Activated CD4-positive, alpha-beta T cell treated with anti-CD3 and anti-CD28 coated beads, Interleukin-2, amount 10 ng/mL, durations not matched to agents 24 days and 14 days (primary cell): ENCODE results near the gene CERS1. TPM values are rescaled to one million over a fixed set of nuclear protein-coding genes. Genes with fewer than 3 reads are reported as not detected.

Experiments used
- DNase-seq: peaks from one replicate; pipeline ENCODE4 v3.0.0; 2022
- H3K27ac Mint-ChIP-seq: one replicate; pipeline ENCODE4 v1.8.0; 2022; ENCODE audit warnings: mild to moderate bottlenecking, mixed read lengths
- H3K27me3 Mint-ChIP-seq: one replicate; pipeline ENCODE4 v1.8.0; 2022; ENCODE audit warnings: mixed read lengths
- H3K36me3 Mint-ChIP-seq: one replicate; pipeline ENCODE4 v1.8.0; 2022; ENCODE audit warnings: low read depth, mild to moderate bottlenecking, mixed read lengths
- H3K4me1 Mint-ChIP-seq: one replicate; pipeline ENCODE4 v1.8.0; 2021; ENCODE audit warnings: mixed read lengths
- H3K4me3 Mint-ChIP-seq: one replicate; pipeline ENCODE4 v1.8.0; 2022; ENCODE audit warnings: mild to moderate bottlenecking, moderate library complexity, mixed read lengths
- H3K9me3 Mint-ChIP-seq: one replicate; pipeline ENCODE4 v1.8.0; 2021; ENCODE audit warnings: mixed read lengths
- intact Hi-C: fragments of 100-400 bp; cut with micrococcal nuclease; formaldehyde crosslinking; loops from one replicate; pipeline ENCODE4 v1.15.1; 2023
- total RNA-seq: library from RNA; stranded (reverse); gene quantifications from 2 replicates; pipeline ENCODE4 v1.2.3, GENCODE V29; 2022

CERS1 gene
- total RNA-seq, 1 donor from 2014 or later = 0.23 TPM

- Mint-ChIP-seq H3K27ac (no peak overlapping the region), H3K36me3 (peaks cover 38% of the 10 kb centered on the region), H3K4me1 (peaks cover 2% of the 10 kb centered on the region), H3K4me3 (no peak overlapping the region), H3K9me3 (no peaks in the 10 kb centered on the region), H3K27me3 (peaks cover 3% of the 10 kb centered on the region)
- intact Hi-C loops = loop anchor here (10.0 kb wide), 1 partner anchor 81 kb away; no protein-coding TSS in a partner anchor
- DNase-seq = peak; percentile 89
These were observed 29.8 kb downstream of the CERS1 start for GRCh38 chr19:18865973-18866799.

GRCh38 chr19:18865106-18865972, 30.6 kb downstream of the CERS1 start:
- intact Hi-C loops = loop anchor here (10.0 kb wide), 1 partner anchor 81 kb away; no protein-coding TSS in a partner anchor
- peaks cover 47% of the 10 kb centered on the region for H3K36me3 Mint-ChIP-seq
- no peak overlapping the region for H3K27ac Mint-ChIP-seq
- no peaks in the 10 kb centered on the region for H3K9me3 Mint-ChIP-seq
- no peak for DNase-seq
- no peak overlapping the region for H3K4me3 Mint-ChIP-seq
- no peaks in the 10 kb centered on the region for H3K27me3 Mint-ChIP-seq
- no peaks in the 10 kb centered on the region for H3K4me1 Mint-ChIP-seq

- H3K36me3 Mint-ChIP-seq = peaks cover 47% of the 10 kb centered on the region
- no peaks in the 10 kb centered on the region for H3K4me1 Mint-ChIP-seq
- DNase-seq = no peak
- H3K27me3 Mint-ChIP-seq = no peaks in the 10 kb centered on the region
- no peak overlapping the region for H3K4me3 Mint-ChIP-seq
- no peak overlapping the region for H3K27ac Mint-ChIP-seq
- H3K9me3 Mint-ChIP-seq = no peaks in the 10 kb centered on the region
- intact Hi-C loops = loop anchor here (10.0 kb wide), 1 partner anchor 79 kb away; no protein-coding TSS in a partner anchor
These were observed 32.1 kb downstream of the CERS1 start for GRCh38 chr19:18863843-18864362.

GRCh38 chr19:18862976-18863842, 32.7 kb downstream of the CERS1 start:
- no peak overlapping the region for H3K27ac Mint-ChIP-seq
- no peak overlapping the region for H3K4me3 Mint-ChIP-seq
- H3K27me3 Mint-ChIP-seq = no peaks in the 10 kb centered on the region
- no peaks in the 10 kb centered on the region for H3K4me1 Mint-ChIP-seq
- DNase-seq = no peak
- no peaks in the 10 kb centered on the region for H3K9me3 Mint-ChIP-seq
- intact Hi-C loops = loop anchor here (10.0 kb wide), 1 partner anchor 78 kb away; no protein-coding TSS in a partner anchor
- peaks cover 50% of the 10 kb centered on the region for H3K36me3 Mint-ChIP-seq

- H3K36me3 Mint-ChIP-seq = peaks cover 45% of the 10 kb centered on the region
- intact Hi-C loops = loop anchor here (10.0 kb wide), 1 partner anchor 77 kb away; no protein-coding TSS in a partner anchor
- no peak overlapping the region for H3K4me3 Mint-ChIP-seq
- H3K27ac Mint-ChIP-seq = no peak overlapping the region
- no peaks in the 10 kb centered on the region for H3K27me3 Mint-ChIP-seq
- DNase-seq = no peak
- H3K9me3 Mint-ChIP-seq = no peaks in the 10 kb centered on the region
- no peaks in the 10 kb centered on the region for H3K4me1 Mint-ChIP-seq
These were observed 34.0 kb downstream of the CERS1 start for GRCh38 chr19:18861917-18862316.

GRCh38 chr19:18861235-18861634, 34.7 kb downstream of the CERS1 start:
- no peak overlapping the region for H3K4me3 Mint-ChIP-seq
- H3K27ac Mint-ChIP-seq = no peak overlapping the region
- H3K27me3 Mint-ChIP-seq = no peaks in the 10 kb centered on the region
- intact Hi-C loops = loop anchor here (10.0 kb wide), 1 partner anchor 76 kb away; no protein-coding TSS in a partner anchor
- H3K4me1 Mint-ChIP-seq = no peaks in the 10 kb centered on the region
- H3K36me3 Mint-ChIP-seq = peaks cover 48% of the 10 kb centered on the region
- H3K9me3 Mint-ChIP-seq = no peaks in the 10 kb centered on the region
- DNase-seq = no peak

GRCh38 chr19:18860725-18861124, 35.2 kb downstream of the CERS1 start:
- intact Hi-C loops = loop anchor here (10.0 kb wide), 1 partner anchor 76 kb away; no protein-coding TSS in a partner anchor
- Mint-ChIP-seq H3K27me3 (no peaks in the 10 kb centered on the region), H3K27ac (no peak overlapping the region), H3K9me3 (no peaks in the 10 kb centered on the region), H3K4me1 (no peaks in the 10 kb centered on the region), H3K4me3 (no peak overlapping the region), H3K36me3 (peaks cover 48% of the 10 kb centered on the region)
- DNase-seq = no peak

GRCh38 chr19:18860302-18860700, 35.7 kb downstream of the CERS1 start:
- H3K27ac Mint-ChIP-seq = no peak overlapping the region
- peaks cover 52% of the 10 kb centered on the region for H3K36me3 Mint-ChIP-seq

GRCh38 chr19:18859676-18860301, 36.2 kb downstream of the CERS1 start:
- no peaks in the 10 kb centered on the region for H3K27me3 Mint-ChIP-seq
- H3K27ac Mint-ChIP-seq = no peak overlapping the region
- intact Hi-C loops = loop anchor here (10.0 kb wide), 1 partner anchor 75 kb away; no protein-coding TSS in a partner anchor

More at GRCh38 chr19:18860302-18860700, 35.7 kb downstream of the CERS1 start:
- no peak for DNase-seq
- no peak overlapping the region for H3K4me3 Mint-ChIP-seq
- no peaks in the 10 kb centered on the region for H3K27me3 Mint-ChIP-seq
- intact Hi-C loops = loop anchor here (10.0 kb wide), 1 partner anchor 76 kb away; no protein-coding TSS in a partner anchor
- H3K4me1 Mint-ChIP-seq = no peaks in the 10 kb centered on the region
- no peaks in the 10 kb centered on the region for H3K9me3 Mint-ChIP-seq

GRCh38 chr19:18858906-18859646, 36.9 kb downstream of the CERS1 start:
- no peak for DNase-seq
- Mint-ChIP-seq H3K36me3 (peaks cover 58% of the 10 kb centered on the region), H3K4me3 (no peak overlapping the region), H3K27ac (no peak overlapping the region), H3K4me1 (no peaks in the 10 kb centered on the region), H3K27me3 (no peaks in the 10 kb centered on the region), H3K9me3 (no peaks in the 10 kb centered on the region)
- intact Hi-C loops = no loop called here

More at GRCh38 chr19:18859676-18860301, 36.2 kb downstream of the CERS1 start:
- no peaks in the 10 kb centered on the region for H3K9me3 Mint-ChIP-seq
- H3K4me1 Mint-ChIP-seq = no peaks in the 10 kb centered on the region
- peaks cover 56% of the 10 kb centered on the region for H3K36me3 Mint-ChIP-seq
- no peak overlapping the region for H3K4me3 Mint-ChIP-seq
- no peak for DNase-seq

- Mint-ChIP-seq H3K27ac (no peak overlapping the region), H3K4me3 (no peak overlapping the region), H3K4me1 (no peaks in the 10 kb centered on the region), H3K27me3 (no peaks in the 10 kb centered on the region), H3K9me3 (no peaks in the 10 kb centered on the region), H3K36me3 (peaks cover 56% of the 10 kb centered on the region)
- no peak for DNase-seq
- intact Hi-C loops = no loop called here
These were observed 38.7 kb downstream of the CERS1 start for GRCh38 chr19:18857223-18857622.
